ENCODE data around the gene DGKZ.

GRCh38 chr11:46327829-46328228 is 19.4 kb upstream of the DGKZ start:
- TF ChIP-seq YY1 (IDR thresholded peaks at IDR 0.05; ENCODE audit: insufficient read depth, insufficient read length), result no peak
- no peak for TF ChIP-seq SUZ12 (IDR thresholded peaks at IDR 0.05; ENCODE audit: extremely low read depth, insufficient read depth, insufficient read length)
- TF ChIP-seq ZNF274 (IDR thresholded peaks at IDR 0.05; ENCODE audit: low read depth, low read length), result no peak

Data from NT2/D1 (cell line).